Activated naive CD8-positive, alpha-beta T cell treated with anti-CD3 and anti-CD28 coated beads for 36 hours (primary cell): Measurements from ENCODE around the gene LGALS7. TPM values are rescaled to one million over a fixed set of nuclear protein-coding genes. Genes with fewer than 3 reads are reported as not detected.
"Not testable (repeated sequence)": the region's sequence is repeated elsewhere in the genome, so short reads cannot be mapped to it uniquely, and the experiment has no call there.

Experiments used
- DNase-seq: peaks from one replicate; pipeline ENCODE4 v3.0.0; 2021
- H3K27ac Mint-ChIP-seq: one replicate; pipeline ENCODE4 v1.8.0; 2022; ENCODE audit warnings: mild to moderate bottlenecking, moderate library complexity, mixed read lengths
- H3K27me3 Mint-ChIP-seq: one replicate; pipeline ENCODE4 v1.8.0; 2022; ENCODE audit warnings: mild to moderate bottlenecking, mixed read lengths
- H3K36me3 Mint-ChIP-seq: one replicate; pipeline ENCODE4 v1.8.0; 2021; ENCODE audit warnings: mild to moderate bottlenecking, mixed read lengths
- H3K4me1 Mint-ChIP-seq: one replicate; pipeline ENCODE4 v1.8.0; 2021; ENCODE audit warnings: mixed read lengths
- H3K4me3 Mint-ChIP-seq: one replicate; pipeline ENCODE4 v1.8.0; 2022; ENCODE audit warnings: mild to moderate bottlenecking, moderate library complexity, mixed read lengths
- H3K9me3 Mint-ChIP-seq: one replicate; pipeline ENCODE4 v1.8.0; 2022; ENCODE audit warnings: mixed read lengths
- total RNA-seq, 2 experiments: library from RNA; stranded (reverse); gene quantifications; one replicate each; pipeline ENCODE4 v1.2.3, GENCODE V29; 2021

The LGALS7 gene
- total RNA-seq, 2 experiments from 2014 or later: not detected

DNA sequence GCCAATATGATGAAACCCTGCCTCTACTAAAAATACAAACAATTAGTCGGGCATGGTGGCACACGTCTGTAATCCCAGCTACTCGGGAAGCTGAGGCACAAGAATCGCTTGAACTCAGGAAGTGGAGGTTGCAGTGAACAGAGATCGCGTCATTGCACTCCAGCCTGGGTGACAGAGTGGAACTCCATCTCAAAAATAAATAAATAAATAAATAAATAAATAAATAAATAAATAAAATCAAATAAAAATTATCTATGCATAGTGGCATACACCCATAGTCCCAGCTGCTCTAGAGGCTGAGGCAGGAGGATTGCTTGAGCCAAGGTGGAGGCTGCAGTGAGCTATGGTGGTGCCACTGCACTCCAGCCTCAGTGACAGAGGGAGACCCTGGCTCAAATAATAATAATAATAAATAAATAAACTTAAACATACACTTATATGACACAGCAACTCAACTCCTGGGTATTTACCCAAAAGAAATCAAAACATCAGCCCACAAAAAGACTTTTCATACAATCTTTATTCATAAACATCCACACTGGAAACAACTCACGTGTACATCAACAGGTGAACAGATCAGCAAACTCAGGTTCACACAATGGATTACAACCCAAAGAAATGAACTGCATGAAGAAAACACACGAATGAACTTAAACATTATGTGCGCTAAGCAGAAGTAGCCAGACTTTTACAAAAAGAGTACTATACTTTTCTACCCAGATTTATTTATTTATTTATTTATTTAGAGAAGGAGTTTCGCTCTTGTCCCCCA is 6.9 kb downstream of the LGALS7 start:
- Mint-ChIP-seq H3K27me3 (no peaks in the 10 kb centered on the region), H3K27ac (no peak overlapping the region), H3K4me3 (no peak overlapping the region)

DNA sequence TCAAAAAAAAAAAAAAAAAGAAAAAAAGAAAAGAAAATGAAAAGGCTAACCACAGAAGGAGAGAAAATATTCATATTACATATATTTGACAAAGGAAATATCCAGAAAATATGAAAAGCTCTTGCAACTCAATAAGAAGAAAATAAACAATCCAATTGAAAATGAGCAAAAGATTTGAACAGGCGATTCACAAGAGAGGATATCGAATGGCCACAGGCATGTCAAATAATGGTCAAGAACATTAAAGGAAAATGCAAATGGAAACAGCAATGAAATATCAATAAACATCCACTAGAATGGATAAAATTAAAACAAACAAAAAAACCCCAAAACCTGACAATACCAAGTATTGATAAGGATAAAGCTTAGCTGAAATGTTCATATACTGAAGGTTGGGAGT is 8.1 kb downstream of the LGALS7 start:
- no peak for DNase-seq
- Mint-ChIP-seq H3K9me3 (no peaks in the 10 kb centered on the region), H3K4me3 (no peak overlapping the region), H3K27ac (no peak overlapping the region), H3K4me1 (peaks cover 3% of the 10 kb centered on the region), H3K27me3 (no peaks in the 10 kb centered on the region), H3K36me3 (no peaks in the 10 kb centered on the region)

More for the DNA sequence above, 6.9 kb downstream of the LGALS7 start:
- no peak for DNase-seq
- Mint-ChIP-seq H3K4me1 (peaks cover 3% of the 10 kb centered on the region), H3K9me3 (no peaks in the 10 kb centered on the region), H3K36me3 (no peaks in the 10 kb centered on the region)

- no peaks in the 10 kb centered on the region for H3K9me3 Mint-ChIP-seq
- H3K27ac Mint-ChIP-seq: no peak overlapping the region
- H3K36me3 Mint-ChIP-seq: no peaks in the 10 kb centered on the region
- H3K27me3 Mint-ChIP-seq: no peaks in the 10 kb centered on the region
- DNase-seq: no peak
- no peaks in the 10 kb centered on the region for H3K4me1 Mint-ChIP-seq
- H3K4me3 Mint-ChIP-seq: no peak overlapping the region
Measured at GRCh38 chr19:38763795-38764220, 9.5 kb downstream of the LGALS7 start.

- H3K4me3 Mint-ChIP-seq, H3K9me3 Mint-ChIP-seq, H3K4me1 Mint-ChIP-seq, H3K36me3 Mint-ChIP-seq, H3K27me3 Mint-ChIP-seq, DNase-seq, H3K27ac Mint-ChIP-seq: not testable (repeated sequence)
Measured at GRCh38 chr19:38761884-38762389, 11.4 kb downstream of the LGALS7 start.

DNA sequence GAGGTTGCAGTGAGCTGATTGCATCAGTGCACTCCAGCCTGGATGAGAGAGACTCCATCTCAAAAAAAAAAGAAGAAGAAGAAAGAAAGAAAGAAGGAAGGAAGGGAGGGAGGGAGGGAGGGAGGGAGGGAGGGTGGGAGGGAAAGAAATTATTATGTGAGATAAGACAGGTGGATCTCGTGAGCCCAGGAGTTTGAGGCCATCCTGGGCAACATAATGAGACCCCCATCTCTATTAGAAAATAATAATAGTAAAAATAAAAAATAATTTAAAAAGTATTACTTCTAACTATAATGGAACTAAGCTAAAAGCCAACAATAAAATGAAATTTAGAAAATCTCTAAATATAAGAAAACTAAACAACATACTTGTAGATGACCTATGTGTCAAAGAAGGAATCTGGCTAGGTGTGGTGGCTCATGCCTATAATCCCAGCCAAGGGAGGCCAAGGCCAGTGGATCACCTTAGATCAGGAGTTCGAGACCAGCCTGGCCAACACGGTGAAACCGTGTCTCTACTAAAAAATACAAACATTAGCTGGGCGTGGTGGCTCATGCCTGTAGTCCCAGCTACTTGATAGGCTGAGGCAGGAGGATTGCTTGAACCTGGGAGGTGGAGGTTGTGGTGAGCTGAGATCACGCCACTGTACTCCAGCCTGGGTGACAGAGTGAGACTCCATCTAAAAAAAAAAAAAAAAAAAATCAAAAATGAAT is 12.4 kb downstream of the LGALS7 start:
- DNase-seq: not testable (repeated sequence)

DNA sequence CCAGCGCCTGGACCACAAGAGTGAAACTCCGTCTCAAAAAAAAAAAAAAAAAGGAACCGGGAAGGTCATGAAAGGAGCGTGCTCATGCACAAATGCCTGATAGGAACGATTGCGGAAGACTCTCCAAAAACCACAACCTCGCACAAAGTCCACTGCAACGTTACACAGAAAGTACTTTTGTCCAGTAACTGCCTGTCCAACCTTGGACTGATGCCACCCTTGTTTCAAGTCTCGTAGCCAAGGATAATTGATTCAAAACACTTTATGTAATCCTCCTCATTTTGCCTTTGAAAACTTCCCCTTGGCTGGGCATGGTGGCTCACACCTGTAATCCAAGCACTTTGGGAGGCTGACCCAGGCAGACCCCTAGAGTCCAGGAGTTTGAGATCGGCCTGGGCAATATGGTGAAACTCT is 13.7 kb downstream of the LGALS7 start:
- H3K27ac Mint-ChIP-seq: no peak overlapping the region
- no peaks in the 10 kb centered on the region for H3K4me1 Mint-ChIP-seq
- no peaks in the 10 kb centered on the region for H3K27me3 Mint-ChIP-seq

More for the DNA sequence above, 12.4 kb downstream of the LGALS7 start:
- not testable (repeated sequence) for H3K4me3 Mint-ChIP-seq, H3K9me3 Mint-ChIP-seq, H3K27ac Mint-ChIP-seq, H3K27me3 Mint-ChIP-seq, H3K36me3 Mint-ChIP-seq, H3K4me1 Mint-ChIP-seq

GRCh38 chr19:38754196-38754595 is 19.1 kb downstream of the LGALS7 start:
- not testable (repeated sequence) for H3K27ac Mint-ChIP-seq, H3K9me3 Mint-ChIP-seq, H3K4me3 Mint-ChIP-seq, H3K4me1 Mint-ChIP-seq, H3K36me3 Mint-ChIP-seq, DNase-seq, H3K27me3 Mint-ChIP-seq

More for the DNA sequence above, 13.7 kb downstream of the LGALS7 start:
- Mint-ChIP-seq H3K36me3 (no peaks in the 10 kb centered on the region), H3K9me3 (peaks cover 2% of the 10 kb centered on the region), H3K4me3 (no peak overlapping the region)
- no peak for DNase-seq

GRCh38 chr19:38753783-38754182 is 19.5 kb downstream of the LGALS7 start:
- DNase-seq, H3K27me3 Mint-ChIP-seq, H3K27ac Mint-ChIP-seq, H3K9me3 Mint-ChIP-seq, H3K4me3 Mint-ChIP-seq, H3K36me3 Mint-ChIP-seq, H3K4me1 Mint-ChIP-seq: not testable (repeated sequence)

DNA sequence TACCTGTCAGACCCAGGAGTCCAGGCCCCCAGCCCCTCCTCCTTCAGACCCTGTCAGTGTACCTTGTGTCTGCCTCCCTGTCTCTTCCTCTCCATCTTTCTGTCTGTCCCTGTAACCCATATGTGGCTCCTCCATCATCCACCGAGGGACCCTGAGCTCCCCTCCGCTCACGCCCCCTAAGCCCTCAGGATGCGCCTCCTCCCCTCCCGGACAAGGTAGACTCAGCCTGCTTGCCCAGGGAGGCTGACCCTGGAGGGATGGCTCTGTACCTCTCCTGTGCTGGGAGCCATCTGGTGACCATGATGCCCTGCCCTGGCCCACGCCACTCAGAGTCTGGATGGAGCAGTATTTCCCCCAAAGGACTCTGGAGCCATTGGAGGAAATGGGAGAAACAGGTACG is 28.0 kb downstream of the LGALS7 start:
- no peaks in the 10 kb centered on the region for H3K4me1 Mint-ChIP-seq
- no peaks in the 10 kb centered on the region for H3K36me3 Mint-ChIP-seq
- no peak overlapping the region for H3K27ac Mint-ChIP-seq
- peaks cover under 1% of the 10 kb centered on the region for H3K27me3 Mint-ChIP-seq
- H3K4me3 Mint-ChIP-seq: no peak overlapping the region
- DNase-seq: no peak
- H3K9me3 Mint-ChIP-seq: no peaks in the 10 kb centered on the region

DNA sequence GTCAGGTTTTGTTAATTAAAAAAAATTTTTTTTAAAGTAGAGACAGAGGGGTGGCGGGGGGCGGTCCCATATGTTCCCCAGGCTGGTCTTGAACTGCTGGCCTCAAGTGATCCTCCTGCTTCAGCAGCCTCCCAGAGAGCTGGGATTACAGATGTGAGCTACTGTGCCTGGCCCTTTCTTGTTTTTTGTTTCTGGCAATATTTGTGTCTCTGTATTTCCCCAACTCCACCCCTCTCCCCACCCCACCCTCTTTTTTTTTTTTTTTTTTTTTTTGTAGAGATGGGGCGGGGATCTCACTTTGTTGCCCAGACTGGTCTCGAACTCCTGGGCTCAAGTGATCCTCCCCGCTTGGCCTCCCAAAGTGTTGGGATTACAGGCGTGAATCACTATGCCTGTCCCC is 28.4 kb downstream of the LGALS7 start:
- H3K36me3 Mint-ChIP-seq: no peaks in the 10 kb centered on the region

DNA sequence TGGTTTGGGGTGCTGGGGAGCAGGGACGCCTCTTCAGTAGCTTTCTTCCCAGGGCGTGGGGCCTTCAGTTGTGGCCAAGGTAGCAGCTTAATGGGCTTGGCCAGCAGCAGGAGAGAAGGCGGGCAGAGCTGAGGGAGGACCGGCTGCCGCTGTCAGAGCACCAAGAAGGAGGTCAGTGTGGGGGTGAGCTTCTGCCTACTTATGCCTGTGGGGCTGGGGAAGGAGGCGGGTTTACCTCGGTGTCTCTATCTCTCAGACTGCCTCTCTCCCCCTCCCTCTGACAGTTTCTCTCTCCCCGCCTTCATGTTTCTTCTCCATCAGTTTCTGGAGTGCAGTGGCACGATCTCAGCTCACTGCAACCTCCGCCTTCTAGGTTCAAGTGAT is 29.0 kb downstream of the LGALS7 start, which contains the start of gene CAPN12:
CAPN12 (minus strand) TSS at position 177 of the 384 bp plus-strand sequence. CDS start 309 bp downstream, outside the sequence.
- Mint-ChIP-seq H3K27ac (no peak within 1 kb of the TSS), H3K4me3 (no peak within 1 kb of the TSS), H3K9me3 (no peaks in the 10 kb centered on the region), H3K27me3 (no peaks in the 10 kb centered on the region), H3K4me1 (peaks cover 3% of the 10 kb centered on the region), H3K36me3 (no peaks in the 10 kb centered on the region)
- no peak for DNase-seq

More for the DNA sequence above, 28.4 kb downstream of the LGALS7 start:
- DNase-seq: no peak
- Mint-ChIP-seq H3K4me1 (no peaks in the 10 kb centered on the region), H3K27ac (no peak overlapping the region), H3K9me3 (no peaks in the 10 kb centered on the region), H3K27me3 (no peaks in the 10 kb centered on the region), H3K4me3 (no peak overlapping the region)

DNA sequence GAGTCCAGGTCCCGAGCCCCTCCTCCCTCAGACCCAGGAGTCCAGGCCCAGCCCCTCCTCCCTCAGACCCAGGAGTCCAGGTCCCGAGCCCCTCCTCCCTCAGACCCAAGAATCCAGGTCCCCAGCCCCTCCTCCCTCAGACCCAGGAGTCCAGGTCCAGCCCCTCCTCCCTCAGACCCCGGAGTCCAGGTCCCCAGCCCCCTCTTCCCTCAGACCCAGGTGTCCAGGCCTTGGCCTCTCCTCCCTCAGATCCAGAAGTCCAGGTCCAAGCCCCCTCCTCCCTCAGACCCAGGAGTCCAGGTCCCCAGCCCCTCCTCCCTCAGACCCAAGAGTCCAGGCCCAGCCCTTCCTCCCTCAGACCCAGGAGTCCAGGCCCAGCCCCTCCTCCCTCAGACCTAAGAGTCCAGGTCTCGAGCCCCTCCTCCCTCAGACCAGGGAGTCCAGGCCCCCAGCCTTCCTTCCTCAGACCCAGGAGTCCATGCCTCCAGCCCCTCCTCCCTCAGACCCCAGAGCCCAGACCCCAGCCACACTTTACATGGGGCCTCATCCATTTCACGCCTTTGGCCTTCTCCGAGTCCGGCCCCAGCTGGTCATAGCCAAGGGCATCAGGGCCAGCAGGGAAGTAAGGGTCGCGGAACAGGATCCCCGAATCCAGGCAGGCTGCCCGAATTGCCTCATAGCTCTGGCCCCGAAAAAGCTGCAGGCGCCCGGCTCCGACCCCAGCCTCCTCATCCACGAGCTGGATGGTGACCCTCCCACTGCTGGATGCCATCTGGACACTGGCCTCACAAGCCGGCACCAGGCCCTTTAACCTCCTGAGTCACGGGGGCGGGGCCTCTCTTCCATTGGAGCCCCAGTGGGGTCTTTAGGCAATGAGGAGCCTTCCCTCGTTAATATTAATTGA is 29.7 kb downstream of the LGALS7 start:
- no peak overlapping the region for H3K4me3 Mint-ChIP-seq
- H3K27me3 Mint-ChIP-seq: no peaks in the 10 kb centered on the region
- no peak for DNase-seq
- H3K9me3 Mint-ChIP-seq: no peaks in the 10 kb centered on the region
- no peak overlapping the region for H3K27ac Mint-ChIP-seq
- H3K36me3 Mint-ChIP-seq: peaks cover 2% of the 10 kb centered on the region
- peaks cover 5% of the 10 kb centered on the region for H3K4me1 Mint-ChIP-seq

DNA sequence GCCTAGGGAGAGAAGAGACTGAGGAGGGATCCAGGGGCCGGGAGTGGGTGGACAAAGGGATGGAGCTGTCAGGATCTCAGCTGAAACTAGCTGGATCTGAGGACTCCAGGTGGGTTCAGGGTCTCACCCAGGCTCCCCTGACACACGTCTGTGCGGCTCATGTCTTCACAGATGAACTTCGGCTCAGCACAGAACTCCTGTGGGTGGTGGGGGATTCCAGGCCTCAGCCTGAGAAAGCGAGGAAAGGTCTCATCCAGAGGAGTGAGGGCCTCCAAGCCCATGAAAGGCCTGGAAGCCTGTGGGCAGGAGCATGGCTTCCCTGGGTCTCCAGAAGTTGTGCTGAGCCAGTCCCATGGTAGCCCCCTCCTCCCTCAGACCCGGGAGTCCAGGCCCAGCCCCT is 30.4 kb downstream of the LGALS7 start:
- H3K27me3 Mint-ChIP-seq: peaks cover 1% of the 10 kb centered on the region
- peaks cover 6% of the 10 kb centered on the region for H3K4me1 Mint-ChIP-seq
- H3K27ac Mint-ChIP-seq: no peak overlapping the region
- DNase-seq: no peak
- no peak overlapping the region for H3K4me3 Mint-ChIP-seq
- H3K9me3 Mint-ChIP-seq: no peaks in the 10 kb centered on the region
- H3K36me3 Mint-ChIP-seq: peaks cover 2% of the 10 kb centered on the region

GRCh38 chr19:38742296-38742695 is 31.0 kb downstream of the LGALS7 start:
- Mint-ChIP-seq H3K9me3 (no peaks in the 10 kb centered on the region), H3K36me3 (peaks cover 2% of the 10 kb centered on the region), H3K27me3 (peaks cover 5% of the 10 kb centered on the region), H3K4me1 (peaks cover 11% of the 10 kb centered on the region), H3K27ac (no peak overlapping the region), H3K4me3 (no peak overlapping the region)
- no peak for DNase-seq

GRCh38 chr19:38741670-38742069 is 31.6 kb downstream of the LGALS7 start:
- Mint-ChIP-seq H3K36me3 (peaks cover 2% of the 10 kb centered on the region), H3K4me1 (peaks cover 11% of the 10 kb centered on the region)
- no peak for DNase-seq

More at GRCh38 chr19:38741670-38742069, 31.6 kb downstream of the LGALS7 start:
- H3K27ac Mint-ChIP-seq: no peak overlapping the region
- H3K4me3 Mint-ChIP-seq: no peak overlapping the region
- H3K9me3 Mint-ChIP-seq: no peaks in the 10 kb centered on the region
- H3K27me3 Mint-ChIP-seq: peaks cover 6% of the 10 kb centered on the region
